Thoracic aorta (tissue), 2 donors: ENCODE data around the gene TM4SF1. TPM values are rescaled to one million over a fixed set of nuclear protein-coding genes. Genes with fewer than 3 reads are reported as not detected.

ENCODE experiments used
- ATAC-seq: fragments of 150-250 bp; one replicate; pipeline ENCODE4 v1.8.0; 2017; ENCODE audit warnings: low read depth; ENCODE audit not compliant: insufficient number of reproducible peaks, low FRiP score
- DNase-seq: peaks from one replicate; pipeline ENCODE4 v3.0.0-alpha.2; 2020; ENCODE audit warnings: low spot score
- H3K27ac ChIP-seq, 2 donors: fragments of 200-600 bp; sonication (generic); 1 replicate in 1 of 2; 2 replicates in 1 of 2; pipeline ENCODE4 v1.5.1; 2016; ENCODE audit warnings: mild to moderate bottlenecking in 2 of 2, moderate library complexity in 2 of 2
- H3K27me3 ChIP-seq: fragments of 200-600 bp; sonication (generic); replicated peaks from 2 replicates; pipeline ENCODE4 v1.6.0; 2016; ENCODE audit warnings: mild to moderate bottlenecking; ENCODE audit not compliant: insufficient read depth
- H3K36me3 ChIP-seq: fragments of 200-600 bp; sonication (generic); one replicate; pipeline ENCODE4 v1.5.1; 2016
- H3K4me1 ChIP-seq, 2 donors: fragments of 200-600 bp; sonication (generic); 1 replicate in 1 of 2; 2 replicates in 1 of 2; pipeline versions ENCODE4 v1.5.1 to v1.6.0; 2016; ENCODE audit warnings: low read depth in 2 of 2, mild to moderate bottlenecking in 1 of 2; ENCODE audit not compliant: control insufficient read depth in 1 of 2
- H3K4me3 ChIP-seq: fragments of 200-600 bp; sonication (generic); 2 replicates; pipeline ENCODE4 v1.5.1; 2016; ENCODE audit warnings: mild to moderate bottlenecking
- H3K9me3 ChIP-seq: fragments of 200-600 bp; sonication (generic); 2 replicates; pipeline ENCODE4 v1.5.1; 2016
- total RNA-seq, 2 donors: library from RNA; depleted of rRNA; stranded (reverse); fragments of >200 nt; gene quantifications; one replicate each; pipeline versions ENCODE4 v1.1.0 to v1.2.3, GENCODE V29; 2016
- TF ChIP-seq, protein P1 (sequence below): fragments of 200-600 bp; sonication (generic); IDR thresholded peaks from one replicate; pipeline ENCODE4 v1.5.1; 2019; ENCODE audit warnings: antibody characterized with exemption

TM4SF1 gene
- total RNA-seq, 2 donors from 2014 or later, result 227 to 342 TPM

GRCh38 chr3:149325581-149325980 is 51.9 kb downstream of the TM4SF1 start:
- H3K27ac ChIP-seq, result no peak overlapping the region
- TF ChIP-seq, protein P1, sequence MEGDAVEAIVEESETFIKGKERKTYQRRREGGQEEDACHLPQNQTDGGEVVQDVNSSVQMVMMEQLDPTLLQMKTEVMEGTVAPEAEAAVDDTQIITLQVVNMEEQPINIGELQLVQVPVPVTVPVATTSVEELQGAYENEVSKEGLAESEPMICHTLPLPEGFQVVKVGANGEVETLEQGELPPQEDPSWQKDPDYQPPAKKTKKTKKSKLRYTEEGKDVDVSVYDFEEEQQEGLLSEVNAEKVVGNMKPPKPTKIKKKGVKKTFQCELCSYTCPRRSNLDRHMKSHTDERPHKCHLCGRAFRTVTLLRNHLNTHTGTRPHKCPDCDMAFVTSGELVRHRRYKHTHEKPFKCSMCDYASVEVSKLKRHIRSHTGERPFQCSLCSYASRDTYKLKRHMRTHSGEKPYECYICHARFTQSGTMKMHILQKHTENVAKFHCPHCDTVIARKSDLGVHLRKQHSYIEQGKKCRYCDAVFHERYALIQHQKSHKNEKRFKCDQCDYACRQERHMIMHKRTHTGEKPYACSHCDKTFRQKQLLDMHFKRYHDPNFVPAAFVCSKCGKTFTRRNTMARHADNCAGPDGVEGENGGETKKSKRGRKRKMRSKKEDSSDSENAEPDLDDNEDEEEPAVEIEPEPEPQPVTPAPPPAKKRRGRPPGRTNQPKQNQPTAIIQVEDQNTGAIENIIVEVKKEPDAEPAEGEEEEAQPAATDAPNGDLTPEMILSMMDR, result no peak
- H3K4me3 ChIP-seq, result no peak overlapping the region
- no peaks in the 10 kb centered on the region for H3K36me3 ChIP-seq
- no peaks in the 10 kb centered on the region for H3K9me3 ChIP-seq
- DNase-seq (no peak), ATAC-seq (no peak)
- no peaks in the 10 kb centered on the region for H3K4me1 ChIP-seq
- no peaks in the 10 kb centered on the region for H3K27me3 ChIP-seq

GRCh38 chr3:149324332-149324731 is 53.1 kb downstream of the TM4SF1 start:
- no peaks in the 10 kb centered on the region for H3K36me3 ChIP-seq
- no peaks in the 10 kb centered on the region for H3K9me3 ChIP-seq
- no peaks in the 10 kb centered on the region for H3K4me1 ChIP-seq
- no peaks in the 10 kb centered on the region for H3K27me3 ChIP-seq
- H3K27ac ChIP-seq, result no peak overlapping the region
- TF ChIP-seq, protein P1, result no peak
- ATAC-seq (no peak), DNase-seq (no peak)
- no peak overlapping the region for H3K4me3 ChIP-seq

DNA sequence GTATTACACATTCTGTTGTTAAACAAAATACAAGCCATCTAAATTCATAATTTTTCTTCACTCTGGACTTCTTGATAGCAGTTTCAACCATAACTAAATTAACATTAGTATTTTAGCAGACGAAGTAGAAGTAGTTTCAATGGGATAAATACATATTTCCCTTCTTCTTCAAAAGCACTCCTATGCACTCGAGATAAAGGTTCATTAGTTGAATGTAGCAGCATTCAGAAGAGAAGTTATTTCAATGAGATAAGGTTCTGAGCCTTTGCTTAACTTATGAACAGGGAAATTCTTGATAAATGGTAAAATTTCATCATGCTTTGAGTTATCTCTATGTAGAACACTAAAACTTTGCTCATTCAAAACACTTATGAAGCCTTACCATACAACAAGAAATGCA is 55.8 kb downstream of the TM4SF1 start:
- TF ChIP-seq, protein P1, result no peak
- no peaks in the 10 kb centered on the region for H3K36me3 ChIP-seq
- no peaks in the 10 kb centered on the region for H3K9me3 ChIP-seq
- no peaks in the 10 kb centered on the region for H3K27me3 ChIP-seq
- ATAC-seq (no peak), DNase-seq (no peak)
- H3K27ac ChIP-seq, result no peak overlapping the region
- no peak overlapping the region for H3K4me3 ChIP-seq
- H3K4me1 ChIP-seq, result no peaks in the 10 kb centered on the region

DNA sequence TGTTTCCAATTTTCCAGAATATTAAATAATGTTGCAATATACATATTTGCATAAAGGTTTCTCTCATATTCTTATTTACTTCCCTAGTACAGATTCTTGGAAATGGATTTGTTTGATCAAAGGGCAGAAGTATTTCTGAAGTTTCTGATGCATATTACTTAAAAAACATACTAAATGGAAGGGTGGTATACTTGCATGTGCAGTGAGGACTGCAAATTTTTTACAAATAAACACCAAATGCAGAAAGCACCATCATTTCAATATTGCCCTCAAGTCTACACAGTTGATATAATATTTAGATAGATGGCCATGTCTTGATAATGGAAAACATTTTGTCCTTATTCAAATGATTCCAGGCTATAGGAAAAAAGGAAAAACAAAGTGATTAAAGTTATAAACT is 56.3 kb downstream of the TM4SF1 start:
- no peak for DNase-seq
- no peak for ATAC-seq
- TF ChIP-seq, protein P1, result no peak
- Histone ChIP-seq H3K36me3 (no peaks in the 10 kb centered on the region), H3K9me3 (no peaks in the 10 kb centered on the region), H3K27ac (no peak overlapping the region), H3K4me3 (no peak overlapping the region), H3K4me1 (no peaks in the 10 kb centered on the region), H3K27me3 (no peaks in the 10 kb centered on the region)

DNA sequence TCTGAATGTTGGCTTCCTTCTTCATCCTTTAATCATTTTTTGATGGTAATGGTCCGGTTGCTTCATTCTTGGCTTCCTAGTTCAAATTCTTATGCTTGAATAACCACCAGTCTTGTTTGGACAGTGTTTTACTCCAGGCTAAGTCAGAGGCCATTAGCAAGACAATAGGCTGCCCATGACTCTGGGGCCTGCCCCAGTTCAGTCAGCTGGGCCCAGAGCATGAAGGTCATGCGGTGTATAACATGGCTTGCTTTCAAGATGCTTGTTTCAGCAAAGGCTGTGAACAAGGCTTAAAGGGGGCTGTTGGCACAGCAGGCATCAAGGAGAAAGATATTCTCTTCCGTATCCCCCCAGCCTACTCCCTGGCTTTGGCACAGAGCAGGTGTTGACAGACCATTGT is 57.7 kb downstream of the TM4SF1 start:
- Histone ChIP-seq H3K27ac (no peak overlapping the region), H3K27me3 (no peaks in the 10 kb centered on the region), H3K4me3 (no peak overlapping the region), H3K4me1 (peaks cover 5 to 9% of the 10 kb centered on the region in 2 donors), H3K9me3 (no peaks in the 10 kb centered on the region), H3K36me3 (no peaks in the 10 kb centered on the region)
- DNase-seq, result no peak
- ATAC-seq, result no peak
- TF ChIP-seq, protein P1, result no peak

Other genes starting within 250 kb of the TM4SF1 start
- gene HPS3, start 248.0 kb downstream of the TM4SF1 start, total RNA-seq, result 10 to 100 TPM; 21.3 to 22.9 TPM
- gene CP, start 155.8 kb downstream of the TM4SF1 start, total RNA-seq, result 10 to 100 TPM; 58.1 to 64.0 TPM
- gene TM4SF18, start 44.0 kb downstream of the TM4SF1 start, total RNA-seq, result 1 to 10 TPM; 1.9 to 4.9 TPM
- not detected for gene TM4SF4, start 97.0 kb upstream of the TM4SF1 start, total RNA-seq